Muscle of leg (tissue), 11 donors: ENCODE data around the gene ZNF692. TPM values are rescaled to one million over a fixed set of nuclear protein-coding genes. Genes with fewer than 3 reads are reported as not detected.
"Not testable (repeated sequence)": the region's sequence is repeated elsewhere in the genome, so short reads cannot be mapped to it uniquely, and the experiment has no call there.

ENCODE experiments used
- DNase-seq: peaks from one replicate; pipeline ENCODE4 v3.0.0; 2013
- H3K27ac ChIP-seq: one replicate; pipeline ENCODE4 v1.5.1; 2013; ENCODE audit warnings: mild to moderate bottlenecking, low read length, control low read depth
- H3K27me3 ChIP-seq: one replicate; pipeline ENCODE4 v1.6.1; 2013; ENCODE audit warnings: low read length; ENCODE audit not compliant: control insufficient read depth, insufficient read depth
- H3K36me3 ChIP-seq: one replicate; pipeline ENCODE4 v1.6.1; 2013; ENCODE audit warnings: low read length; ENCODE audit not compliant: control insufficient read depth, insufficient read depth
- H3K4me1 ChIP-seq: one replicate; pipeline ENCODE4 v1.6.1; 2013; ENCODE audit warnings: low read length; ENCODE audit not compliant: control insufficient read depth, insufficient read depth
- H3K4me3 ChIP-seq: one replicate; pipeline ENCODE4 v1.5.1; 2013; ENCODE audit warnings: low read length, control low read depth
- H3K9me3 ChIP-seq: replicated peaks from 2 replicates; pipeline ENCODE4 v1.6.1; 2013; ENCODE audit warnings: low read depth, low read length; ENCODE audit not compliant: control insufficient read depth
- WGBS: methylation state at CpG from one replicate; pipeline ENCODE4 v1.1.5; 2013; ENCODE audit warnings: missing lambda C conversion rate; ENCODE audit not compliant: insufficient coverage; 5-methylcytosine and 5-hydroxymethylcytosine counted together
- polyA plus RNA-seq, 8 donors: library from polyadenylated mRNA; unstranded; fragments of 120-200 nt; gene quantifications; one replicate each; pipeline versions ENCODE4 v1.2.1 to v1.2.3, GENCODE V29; 2013; ENCODE audit warnings: inconsistent platforms in 1 of 8, low replicate concordance in 1 of 8; ENCODE audit not compliant: insufficient read length in 8 of 8, insufficient read depth in 1 of 8
- total RNA-seq: library from RNA; stranded (reverse); fragments of 120-200 nt; gene quantifications from one replicate; pipeline ENCODE4 v1.2.4, GENCODE V29; 2013

ZNF692 gene
- total and polyA plus RNA-seq, 9 donors: 18.8 to 42.8 (median 32.1) TPM

DNA sequence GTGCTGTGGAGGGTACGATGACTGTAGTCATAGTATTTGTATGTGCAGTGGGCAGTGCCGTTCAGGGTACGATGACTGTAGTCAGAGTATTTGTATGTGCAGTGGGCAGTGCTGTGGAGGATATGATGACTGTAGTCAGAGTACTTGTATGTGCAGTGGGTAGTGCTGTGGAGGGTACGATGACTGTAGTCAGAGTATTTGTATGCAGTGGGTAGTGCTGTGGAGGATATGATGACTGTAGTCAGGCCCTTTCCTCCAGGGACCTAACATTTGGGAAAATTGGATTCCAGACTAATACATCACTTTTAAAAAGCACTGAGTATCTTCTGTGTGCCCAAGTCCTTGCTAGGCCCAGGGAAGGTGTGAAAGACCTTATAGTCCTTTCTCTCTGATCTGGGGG, 17.9 kb downstream of the ZNF692 start:
- H3K4me1 ChIP-seq: peaks cover 27% of the 10 kb centered on the region
- peaks cover 22% of the 10 kb centered on the region for H3K36me3 ChIP-seq
- H3K4me3 ChIP-seq: no peak overlapping the region
- no peaks in the 10 kb centered on the region for H3K9me3 ChIP-seq
- WGBS: 100% methylated on average over 3 of the region's 4 CpGs
- H3K27ac ChIP-seq: no peak overlapping the region
- H3K27me3 ChIP-seq: no peaks in the 10 kb centered on the region
- no peak for DNase-seq

DNA sequence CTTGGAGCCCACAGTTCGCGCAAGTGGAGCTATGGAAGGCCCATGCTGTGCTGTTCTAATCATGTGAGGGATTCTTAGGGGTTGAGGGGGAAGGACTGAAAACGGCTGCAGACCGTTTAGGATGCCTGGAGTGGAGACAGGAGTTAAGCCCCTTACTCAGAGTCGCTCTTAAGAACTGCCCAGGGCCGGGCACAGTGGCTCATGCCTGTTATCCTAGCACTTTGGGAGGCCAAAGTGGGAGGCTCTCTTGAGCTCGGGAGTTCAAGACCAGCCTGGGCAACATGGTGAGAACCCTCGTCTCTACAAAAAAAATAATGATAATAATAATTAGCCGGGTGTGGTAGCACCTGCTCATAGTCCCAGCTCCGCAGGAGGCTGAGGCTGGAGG, 19.7 kb downstream of the ZNF692 start:
- Histone ChIP-seq H3K27ac (peak overlapping the region; percentile 100), H3K4me3 (peak overlapping the region; percentile 86), H3K36me3 (peaks cover 7% of the 10 kb centered on the region), H3K27me3 (peaks cover 9% of the 10 kb centered on the region), H3K4me1 (peaks cover 30% of the 10 kb centered on the region), H3K9me3 (no peaks in the 10 kb centered on the region)
- no peak for DNase-seq
- 0% methylated on average over 3 of the region's 10 CpGs for WGBS

DNA sequence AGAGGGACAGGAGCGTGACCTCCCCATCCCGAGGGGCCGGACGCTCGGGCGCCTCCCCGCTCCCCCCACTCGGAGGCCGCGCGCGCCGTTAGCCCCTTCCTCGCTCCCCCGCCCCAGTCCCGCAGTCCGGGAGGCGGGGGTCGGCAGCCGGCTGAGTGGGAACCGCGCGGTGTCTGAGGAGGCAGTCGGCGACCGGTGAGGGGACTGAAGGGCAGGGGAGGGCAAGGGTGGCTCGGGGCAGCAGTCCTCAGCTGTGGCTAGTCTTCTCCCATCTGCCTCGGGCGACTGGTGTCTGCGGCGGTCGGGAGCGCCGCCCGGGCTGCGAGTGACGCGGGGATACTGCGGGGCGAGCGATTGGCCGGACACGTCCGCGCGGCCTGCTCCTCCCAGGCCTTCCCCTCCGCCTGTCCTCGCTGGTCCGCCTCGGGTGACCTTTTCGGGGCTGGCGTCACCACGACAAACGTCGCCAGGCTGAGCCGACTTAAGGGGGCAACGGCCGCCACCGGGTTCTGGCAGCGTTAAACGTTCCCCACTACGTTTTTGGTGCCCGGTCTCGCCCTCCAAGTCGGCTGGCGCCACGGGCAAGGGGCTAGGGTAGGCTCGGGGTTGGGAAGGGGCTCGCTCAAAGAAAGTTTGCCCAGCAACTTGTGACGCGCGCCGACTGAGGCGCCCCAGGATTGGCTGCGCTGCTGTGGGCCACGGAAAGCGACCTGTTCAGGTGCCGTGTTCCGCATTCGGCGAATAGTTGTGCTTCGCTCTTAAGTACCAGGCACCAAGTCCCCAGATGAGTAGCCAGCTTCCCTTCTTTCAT, 20.3 kb downstream of the ZNF692 start:
- WGBS: under 1% methylated on average over 68 of the region's 82 CpGs
- DNase-seq: peak; percentile 96
- Histone ChIP-seq H3K4me3 (peak overlapping the region; percentile 86), H3K36me3 (peaks cover 7% of the 10 kb centered on the region), H3K9me3 (no peaks in the 10 kb centered on the region), H3K4me1 (peaks cover 30% of the 10 kb centered on the region), H3K27me3 (peaks cover 9% of the 10 kb centered on the region), H3K27ac (peak overlapping the region; percentile 100)

DNA sequence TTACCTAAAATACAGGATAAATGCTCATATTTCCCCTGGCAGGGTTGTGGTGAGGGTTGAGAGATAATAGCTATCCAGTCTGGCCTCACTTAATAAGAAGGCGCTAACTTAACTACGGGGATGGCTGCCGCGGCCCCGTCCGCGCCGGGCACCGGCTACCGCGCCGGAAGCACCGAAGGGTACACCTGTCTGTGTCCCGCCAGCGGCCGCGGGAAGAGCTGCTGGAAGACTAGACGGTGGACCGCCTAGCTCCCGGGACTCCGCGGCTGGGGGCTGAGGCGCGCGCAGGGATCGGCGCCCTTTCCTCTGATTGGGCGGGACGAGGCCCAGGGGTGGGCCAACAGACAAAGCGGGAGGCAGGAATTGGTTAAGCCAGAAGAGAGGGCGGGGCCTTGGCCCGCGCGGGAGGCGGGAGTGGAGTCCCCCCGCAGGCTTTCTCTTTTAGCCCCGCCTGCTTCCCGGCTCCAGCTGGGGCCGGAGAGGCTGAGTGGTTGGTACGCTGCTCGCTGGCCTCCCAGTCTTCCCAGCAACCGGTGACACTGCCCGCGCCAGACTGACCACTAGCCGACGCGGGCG, 21.0 kb downstream of the ZNF692 start, which contains the start of gene ZNF672:
Gene ZNF672, plus strand, starts transcription at position 444 of the 576 bp plus-strand sequence. CDS start 9,051 bp downstream, outside the sequence.
- peaks cover 28% of the 10 kb centered on the region for H3K4me1 ChIP-seq
- H3K36me3 ChIP-seq: peaks cover 7% of the 10 kb centered on the region
- no peaks in the 10 kb centered on the region for H3K9me3 ChIP-seq
- H3K4me3 ChIP-seq: peak within 1 kb of the TSS; percentile 86
- DNase-seq: peak; percentile 100
- peaks cover 9% of the 10 kb centered on the region for H3K27me3 ChIP-seq
- under 1% methylated on average over 42 of the region's 48 CpGs for WGBS
- peak within 1 kb of the TSS; percentile 100 for H3K27ac ChIP-seq

DNA sequence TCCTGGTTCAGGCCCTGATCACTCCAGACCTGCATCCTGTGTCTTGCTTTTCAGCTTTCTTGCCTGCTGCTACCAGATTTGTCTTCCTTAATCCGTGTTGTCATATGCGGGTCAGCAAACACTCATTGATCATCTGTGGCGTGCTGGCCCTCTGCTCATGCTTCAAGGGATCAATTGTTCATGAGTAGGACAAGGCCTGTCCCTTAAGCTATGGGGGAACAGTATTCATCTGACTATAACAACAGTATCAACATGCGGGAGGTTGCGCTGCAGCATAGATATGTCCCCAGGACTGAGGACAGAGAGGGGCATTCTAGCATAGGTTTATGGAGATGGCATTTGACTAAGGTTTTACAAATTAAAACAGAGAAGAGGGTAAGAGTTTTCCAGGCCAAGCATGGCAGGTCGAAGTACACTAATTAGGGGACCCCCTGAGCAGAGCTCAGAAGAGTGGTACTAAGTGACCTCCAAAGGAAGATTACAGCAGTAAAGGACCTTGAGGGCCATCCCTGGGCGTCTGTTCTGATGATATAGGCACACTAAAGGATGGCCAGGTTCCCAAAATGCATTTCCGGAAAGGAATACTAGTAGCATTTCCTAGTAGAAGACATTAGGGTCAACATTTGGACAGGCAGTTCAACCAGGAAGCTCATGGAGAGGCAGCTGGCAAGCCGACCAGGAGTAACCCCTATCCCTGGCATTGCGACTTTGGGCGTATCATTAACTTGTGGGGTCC, 21.7 kb downstream of the ZNF692 start:
- peak overlapping the region; percentile 100 for H3K27ac ChIP-seq
- H3K4me3 ChIP-seq: peak overlapping the region; percentile 86
- H3K27me3 ChIP-seq: peaks cover 11% of the 10 kb centered on the region
- H3K4me1 ChIP-seq: peaks cover 25% of the 10 kb centered on the region
- no peak for DNase-seq
- peaks cover 2% of the 10 kb centered on the region for H3K36me3 ChIP-seq
- no peaks in the 10 kb centered on the region for H3K9me3 ChIP-seq
- WGBS: 55% methylated on average over 6 of the region's 11 CpGs

DNA sequence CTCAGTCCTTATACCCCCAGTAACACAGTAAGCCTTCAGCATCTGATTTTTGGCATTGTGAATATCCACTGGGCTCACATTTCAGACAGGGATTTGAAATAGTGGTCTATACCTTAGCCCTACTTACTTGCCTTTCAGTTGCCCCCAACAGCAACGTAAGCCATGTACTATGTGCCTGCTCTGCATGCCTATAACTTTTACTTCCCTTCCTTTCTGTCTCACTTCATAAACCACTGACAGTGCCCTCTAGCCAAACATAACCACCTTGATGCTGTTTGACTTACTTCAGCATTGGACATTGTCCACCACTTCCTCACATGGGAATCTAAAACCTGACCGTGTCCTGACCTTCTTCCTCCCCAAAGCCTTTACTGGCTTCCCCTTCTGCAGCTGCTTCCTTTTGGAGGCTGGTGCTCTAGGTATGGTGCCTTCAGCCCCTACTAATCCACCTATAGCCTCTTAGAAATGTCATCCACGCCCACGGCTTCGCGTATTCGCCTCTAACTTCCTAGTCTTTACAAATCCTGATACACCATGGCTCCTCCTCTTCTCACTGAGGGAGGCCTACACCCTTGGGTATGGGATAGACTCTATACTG, 24.4 kb downstream of the ZNF692 start:
- peaks cover 12% of the 10 kb centered on the region for H3K27me3 ChIP-seq
- H3K4me1 ChIP-seq: peaks cover 16% of the 10 kb centered on the region
- DNase-seq: peak; percentile 50
- H3K4me3 ChIP-seq: no peak overlapping the region
- no peaks in the 10 kb centered on the region for H3K9me3 ChIP-seq
- H3K27ac ChIP-seq: peak overlapping the region; percentile 47
- no peaks in the 10 kb centered on the region for H3K36me3 ChIP-seq
- WGBS: 35% methylated on average over 2 of the region's 7 CpGs

DNA sequence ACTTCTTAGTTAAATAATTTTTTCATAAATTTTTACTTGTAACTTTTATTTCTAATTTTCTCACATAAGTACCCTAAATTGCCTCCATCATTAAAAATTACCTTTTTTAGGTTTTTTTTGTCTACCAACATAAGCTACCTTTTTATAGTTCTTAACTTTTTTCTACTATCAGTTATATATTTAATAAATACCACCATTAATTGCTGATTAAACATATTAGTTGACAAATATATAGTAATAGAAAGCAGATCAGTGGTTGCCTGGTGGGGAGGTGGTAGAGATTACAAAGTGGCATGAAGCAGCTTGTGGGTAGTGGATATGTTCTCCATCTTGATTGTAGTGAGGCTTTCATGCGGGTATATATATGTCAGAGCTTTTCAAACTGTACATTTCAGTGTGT, 27.0 kb downstream of the ZNF692 start:
- DNase-seq: no peak
- H3K27ac ChIP-seq: no peak overlapping the region
- no peak overlapping the region for H3K4me3 ChIP-seq
- H3K9me3 ChIP-seq: no peaks in the 10 kb centered on the region
- no CpG with 5 or more reads among the region's 1 CpG for WGBS
- peaks cover 12% of the 10 kb centered on the region for H3K27me3 ChIP-seq
- peaks cover 7% of the 10 kb centered on the region for H3K4me1 ChIP-seq
- H3K36me3 ChIP-seq: no peaks in the 10 kb centered on the region

DNA sequence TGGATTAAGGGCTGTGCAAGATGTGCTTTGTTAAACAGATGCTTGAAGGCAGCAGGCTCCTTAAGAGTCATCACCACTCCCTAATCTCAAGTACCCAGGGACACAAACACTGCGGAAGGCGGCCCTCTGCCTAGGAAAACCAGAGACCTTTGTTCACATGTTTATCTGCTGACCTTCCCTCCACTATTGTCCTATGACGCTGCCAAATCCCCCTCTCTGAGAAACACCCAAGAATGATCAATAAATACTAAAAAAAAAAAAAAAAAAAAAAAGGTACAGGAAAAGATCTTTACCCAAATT, 28.2 kb downstream of the ZNF692 start:
- not testable (repeated sequence) for H3K9me3 ChIP-seq, DNase-seq, H3K4me3 ChIP-seq, H3K27ac ChIP-seq, H3K4me1 ChIP-seq, H3K36me3 ChIP-seq
- WGBS: 20% methylated on average over 2 of the region's 3 CpGs
- H3K27me3 ChIP-seq: peaks cover 12% of the 10 kb centered on the region

DNA sequence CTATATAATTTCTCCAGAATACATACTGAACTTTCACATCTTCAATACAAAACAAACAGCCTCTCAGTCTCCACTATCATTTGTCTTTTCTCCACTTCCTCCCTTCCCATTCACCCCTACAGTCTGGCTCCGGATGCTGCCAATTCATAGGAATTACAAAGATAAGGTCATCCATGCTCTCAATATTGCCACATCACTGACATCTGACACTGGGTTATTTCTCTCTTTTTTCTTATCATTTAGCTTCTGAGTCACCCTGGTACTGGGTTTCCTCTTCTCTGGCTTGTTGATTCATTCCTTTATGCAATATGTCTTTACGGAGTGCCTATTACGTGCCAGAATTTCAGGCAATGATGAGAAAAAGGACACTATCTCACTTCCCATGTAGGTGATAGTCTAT, 30.0 kb downstream of the ZNF692 start:
- Histone ChIP-seq H3K4me3 (no peak overlapping the region), H3K36me3 (peaks cover 10% of the 10 kb centered on the region), H3K27me3 (peaks cover 3% of the 10 kb centered on the region), H3K27ac (no peak overlapping the region), H3K4me1 (peaks cover 21% of the 10 kb centered on the region), H3K9me3 (no peaks in the 10 kb centered on the region)
- DNase-seq: no peak
- WGBS: 80% methylated on average over 1 of the region's 3 CpGs
